Measurements from ENCODE around the gene KDM5B.

Gene KDM5B

GRCh38 chr1:202711949-202712635 lies 96.1 kb downstream of the KDM5B start:
- no peak for DNase-seq (ENCODE audit: low read depth)

- no peak for DNase-seq (ENCODE audit: low read depth)
Observed at GRCh38 chr1:202710070-202711045, 97.9 kb downstream of the KDM5B start, which contains the start of gene SYT2. Gene SYT2 (minus strand): TSS chr1:202710454. CDS start chr1:202605772, 104,682 bp downstream.

GRCh38 chr1:202709276-202710041 lies 98.8 kb downstream of the KDM5B start:
- no peak for DNase-seq (ENCODE audit: low read depth)

GRCh38 chr1:202708456-202709275 lies 99.6 kb downstream of the KDM5B start:
- no peak for DNase-seq (ENCODE audit: low read depth)

GRCh38 chr1:202706851-202707250 lies 101.4 kb downstream of the KDM5B start:
- DNase-seq (ENCODE audit: low read depth): no peak

- DNase-seq (ENCODE audit: low read depth): no peak
Observed at GRCh38 chr1:202704601-202705000, 103.6 kb downstream of the KDM5B start.

GRCh38 chr1:202703191-202703590 lies 105.0 kb downstream of the KDM5B start:
- DNase-seq (ENCODE audit: low read depth): no peak

GRCh38 chr1:202702088-202702487 lies 106.1 kb downstream of the KDM5B start:
- no peak for DNase-seq (ENCODE audit: low read depth)

GRCh38 chr1:202701200-202701599 lies 107.0 kb downstream of the KDM5B start:
- DNase-seq (ENCODE audit: low read depth): no peak

- DNase-seq (ENCODE audit: low read depth): no peak
Observed at GRCh38 chr1:202700061-202700460, 108.2 kb downstream of the KDM5B start.

GRCh38 chr1:202698276-202698675 lies 109.9 kb downstream of the KDM5B start:
- no peak for DNase-seq (ENCODE audit: low read depth)

GRCh38 chr1:202697038-202697437 lies 111.2 kb downstream of the KDM5B start:
- DNase-seq (ENCODE audit: low read depth): no peak

- no peak for DNase-seq (ENCODE audit: low read depth)
Observed at GRCh38 chr1:202694314-202694713, 113.9 kb downstream of the KDM5B start.

GRCh38 chr1:202692959-202693555 lies 115.2 kb downstream of the KDM5B start:
- DNase-seq (ENCODE audit: low read depth): peak; percentile 38

- DNase-seq (ENCODE audit: low read depth): no peak
Observed at GRCh38 chr1:202691816-202692215, 116.4 kb downstream of the KDM5B start.

GRCh38 chr1:202689493-202690342 lies 118.5 kb downstream of the KDM5B start:
- no peak for DNase-seq (ENCODE audit: low read depth)

GRCh38 chr1:202689082-202689481 lies 119.1 kb downstream of the KDM5B start:
- no peak for DNase-seq (ENCODE audit: low read depth)

GRCh38 chr1:202688401-202688800 lies 119.8 kb downstream of the KDM5B start:
- no peak for DNase-seq (ENCODE audit: low read depth)

- no peak for DNase-seq (ENCODE audit: low read depth)
Observed at GRCh38 chr1:202687798-202688197, 120.4 kb downstream of the KDM5B start.

GRCh38 chr1:202687370-202687769 lies 120.9 kb downstream of the KDM5B start:
- no peak for DNase-seq (ENCODE audit: low read depth)
